ENCODE results near the gene RFLNA.
"Not testable (repeated sequence)": the region's sequence is repeated elsewhere in the genome, so short reads cannot be mapped to it uniquely, and the experiment has no call there.

RFLNA gene

GRCh38 chr12:124283326-124283725 is 11.6 kb upstream of the RFLNA start:
- DNase-seq, result no peak

DNA sequence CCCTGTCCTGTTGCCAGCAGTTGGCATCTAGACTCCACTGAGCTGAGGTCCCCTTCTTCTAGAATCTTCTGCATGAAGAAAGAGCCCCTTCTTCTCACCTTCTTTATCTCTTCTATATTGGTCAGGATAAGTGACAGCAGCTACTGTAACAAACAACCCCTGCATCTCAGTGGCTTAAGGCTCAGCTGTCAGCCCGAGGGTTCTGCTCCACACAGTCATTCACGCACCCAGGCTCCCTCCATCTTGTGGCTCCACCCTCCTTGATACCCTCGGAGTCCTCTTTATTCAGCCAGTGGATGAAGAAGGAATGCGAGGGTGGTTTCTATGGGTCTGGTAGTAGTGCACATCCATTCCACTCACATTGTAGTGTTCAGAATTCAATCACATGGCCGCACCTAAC is 10.5 kb upstream of the RFLNA start:
- DNase-seq, result no peak

DNA sequence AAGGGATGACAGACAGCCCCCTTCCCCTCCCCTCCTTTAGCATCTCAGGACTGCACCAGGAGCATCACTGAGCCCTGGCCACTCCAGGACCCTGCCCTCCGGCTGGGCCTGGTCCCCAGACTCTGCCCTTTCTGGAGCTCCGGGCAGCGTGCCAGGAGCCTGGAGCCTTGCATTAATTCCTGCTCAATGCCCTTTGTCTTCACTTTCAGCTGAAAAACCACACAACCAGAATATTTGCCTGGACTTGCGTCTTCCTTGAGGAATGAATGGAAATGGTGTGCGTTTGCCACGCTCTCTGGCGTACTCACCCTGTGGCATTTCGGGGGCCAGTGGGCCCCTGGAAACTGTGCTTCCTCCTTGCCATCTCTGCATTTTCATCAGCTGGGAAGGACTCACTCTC is 8.5 kb upstream of the RFLNA start:
- no peak for DNase-seq

GRCh38 chr12:124286971-124287370 is 7.9 kb upstream of the RFLNA start:
- DNase-seq, result no peak

DNA sequence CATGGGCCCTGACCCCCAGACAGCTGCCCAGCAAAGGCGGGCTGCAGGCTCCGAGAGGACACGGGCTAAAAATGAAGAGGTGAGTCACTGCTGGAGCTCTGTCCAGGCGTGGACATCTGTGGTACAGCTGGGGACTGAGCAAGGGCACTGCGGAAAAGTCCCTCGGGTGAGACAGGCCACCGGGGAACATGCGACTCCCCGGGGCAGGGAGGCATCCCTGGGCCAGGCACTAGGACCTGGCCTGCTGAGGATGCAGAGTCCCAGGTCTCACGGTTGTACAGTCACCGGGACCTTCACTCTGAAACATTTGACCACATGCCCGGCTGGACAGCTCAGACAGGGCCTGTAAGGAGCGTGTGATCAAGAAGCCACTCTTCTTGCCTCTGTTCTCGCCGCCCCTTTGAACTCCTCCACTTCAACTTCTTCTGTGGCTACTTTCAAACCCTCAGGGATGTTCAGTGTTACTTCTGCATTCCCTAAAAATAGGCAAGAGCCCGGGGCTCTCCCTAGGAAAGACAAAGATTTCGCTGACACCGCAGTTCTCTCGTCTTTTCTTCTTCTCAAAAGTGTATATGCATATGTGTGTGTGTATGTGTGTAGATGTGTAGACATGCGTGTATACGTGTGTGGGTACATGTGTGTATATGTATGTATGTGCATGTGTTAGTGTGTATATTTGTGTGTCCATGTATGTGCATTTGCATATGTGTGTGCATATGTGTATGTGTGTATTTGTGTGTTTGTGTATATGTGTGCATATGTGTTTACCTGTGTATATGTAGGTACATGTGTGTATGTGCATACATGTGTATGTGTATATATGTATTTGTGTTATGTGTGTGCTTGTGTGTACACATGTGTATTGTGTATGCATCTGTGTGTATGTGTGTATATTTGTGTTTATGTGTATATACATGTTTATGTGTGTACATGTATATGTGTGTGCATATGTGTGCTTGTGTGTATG is 5.0 kb upstream of the RFLNA start:
- no peak for DNase-seq

DNA sequence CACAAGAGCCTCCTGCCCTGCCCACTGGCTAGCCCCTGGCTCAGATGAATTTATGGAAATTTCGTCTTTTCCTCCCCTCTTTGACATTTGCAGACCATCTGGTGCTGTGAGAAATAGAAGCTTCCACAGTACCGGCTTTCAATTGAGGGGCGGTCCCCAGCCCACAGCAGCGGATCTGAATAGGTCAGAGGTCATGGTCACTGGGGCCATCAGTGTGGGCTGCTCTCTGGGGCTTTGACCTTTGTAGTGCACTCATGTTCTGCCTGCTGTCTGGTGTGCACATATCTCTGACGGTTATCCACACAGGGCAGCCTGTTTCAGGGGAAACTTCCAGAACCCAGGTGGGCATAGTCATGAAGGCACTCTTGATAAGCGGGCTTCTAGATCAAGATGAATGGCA is 2.5 kb upstream of the RFLNA start:
- no peak for DNase-seq

GRCh38 chr12:124293286-124294003 is 1.4 kb upstream of the RFLNA start:
- no peak for DNase-seq

- no peak for DNase-seq
Measured at GRCh38 chr12:124295431-124296058, 652 bp downstream of the RFLNA start.

- no peak for DNase-seq
Measured at GRCh38 chr12:124296295-124296915, 1.5 kb downstream of the RFLNA start.

- DNase-seq, result no peak
Measured at GRCh38 chr12:124296916-124297351, 2.0 kb downstream of the RFLNA start.

DNA sequence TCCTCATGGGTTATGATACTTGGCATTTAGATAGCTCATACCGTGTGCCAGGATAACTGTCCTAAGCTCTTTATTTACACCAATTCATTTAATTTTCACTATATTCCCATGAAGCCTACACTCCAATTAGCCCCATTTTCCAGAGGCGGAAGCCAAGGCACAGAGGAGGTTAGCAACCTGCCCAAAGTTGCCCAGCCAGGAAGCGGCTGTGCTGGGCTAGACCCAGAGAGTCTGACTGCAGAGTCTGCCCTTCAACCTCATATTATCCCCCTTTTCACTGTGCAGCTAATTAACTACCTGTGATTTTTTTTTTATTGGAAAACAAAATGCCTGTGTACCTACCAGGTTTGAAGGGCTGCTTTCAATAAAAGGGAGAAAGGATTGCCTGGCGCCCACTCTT is 2.5 kb downstream of the RFLNA start:
- no peak for DNase-seq

GRCh38 chr12:124297856-124298255 is 3.0 kb downstream of the RFLNA start:
- no peak for DNase-seq

GRCh38 chr12:124298685-124299410 is 4.0 kb downstream of the RFLNA start:
- no peak for DNase-seq

DNA sequence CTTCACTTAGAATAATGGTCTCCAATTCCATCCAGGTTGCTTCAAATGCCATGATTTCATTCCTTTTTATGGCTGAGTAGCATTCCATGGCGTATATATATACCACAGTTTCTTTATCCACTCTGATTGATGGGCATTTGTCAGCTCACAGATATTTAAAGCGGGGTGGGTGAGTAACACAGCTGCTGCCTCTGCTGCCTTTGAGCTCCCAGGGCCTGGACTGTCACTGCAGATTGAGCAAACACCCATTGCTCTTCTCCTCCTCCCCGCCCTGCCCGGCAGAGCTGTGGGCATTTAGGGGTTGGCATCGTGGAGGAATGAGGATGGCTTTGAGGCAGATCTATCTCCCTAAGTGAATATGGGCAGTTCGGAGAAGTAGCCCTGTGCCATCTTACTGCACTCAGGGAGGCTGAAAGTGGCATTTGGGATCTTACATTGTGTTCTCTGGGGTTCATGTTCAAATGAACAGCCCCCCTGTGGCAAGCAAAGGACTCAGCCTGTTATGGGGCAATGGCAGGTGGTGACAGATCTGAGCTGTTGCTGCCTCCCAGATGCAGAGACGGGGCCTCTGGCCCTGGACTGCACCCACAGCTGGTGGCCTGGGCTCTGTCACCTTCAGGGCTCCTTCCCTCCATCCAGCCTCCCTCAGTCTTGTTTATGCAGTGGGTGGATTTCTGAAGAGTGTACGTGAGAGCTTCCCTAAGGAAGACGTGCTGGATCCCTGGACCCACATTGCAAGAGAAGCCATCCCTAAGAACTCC is 4.9 kb downstream of the RFLNA start:
- DNase-seq, result no peak

GRCh38 chr12:124300657-124301056 is 5.8 kb downstream of the RFLNA start:
- DNase-seq, result not testable (repeated sequence)

- DNase-seq, result no peak
Measured at GRCh38 chr12:124301084-124301654, 6.3 kb downstream of the RFLNA start.

DNA sequence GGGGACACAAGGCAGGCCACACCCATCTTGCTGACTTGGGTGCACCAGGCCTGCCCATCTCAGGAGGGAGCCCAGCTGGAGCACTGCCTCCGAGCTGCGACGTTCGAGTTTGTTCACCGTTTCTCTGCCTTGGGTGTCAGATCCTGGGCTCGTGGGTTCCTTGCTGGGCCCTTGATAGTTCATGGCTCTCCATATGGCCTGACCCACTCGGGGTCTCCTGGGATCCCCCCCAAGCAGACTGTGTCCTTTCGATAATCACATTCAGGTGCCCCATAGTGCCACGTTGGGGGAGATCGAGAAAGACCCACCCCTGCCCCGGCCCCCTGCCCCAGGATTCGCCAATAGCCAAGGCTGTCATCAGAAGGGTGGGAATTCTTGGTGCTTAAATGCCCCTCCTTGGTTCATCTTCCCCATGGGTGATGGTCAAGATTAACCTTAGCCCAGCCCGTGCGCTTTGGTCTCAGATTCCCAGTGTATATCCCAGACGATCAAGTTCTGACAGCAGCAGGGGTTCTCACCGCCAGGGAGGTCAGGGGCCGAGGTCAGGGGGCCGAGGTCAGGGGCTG is 7.4 kb downstream of the RFLNA start:
- no peak for DNase-seq

DNA sequence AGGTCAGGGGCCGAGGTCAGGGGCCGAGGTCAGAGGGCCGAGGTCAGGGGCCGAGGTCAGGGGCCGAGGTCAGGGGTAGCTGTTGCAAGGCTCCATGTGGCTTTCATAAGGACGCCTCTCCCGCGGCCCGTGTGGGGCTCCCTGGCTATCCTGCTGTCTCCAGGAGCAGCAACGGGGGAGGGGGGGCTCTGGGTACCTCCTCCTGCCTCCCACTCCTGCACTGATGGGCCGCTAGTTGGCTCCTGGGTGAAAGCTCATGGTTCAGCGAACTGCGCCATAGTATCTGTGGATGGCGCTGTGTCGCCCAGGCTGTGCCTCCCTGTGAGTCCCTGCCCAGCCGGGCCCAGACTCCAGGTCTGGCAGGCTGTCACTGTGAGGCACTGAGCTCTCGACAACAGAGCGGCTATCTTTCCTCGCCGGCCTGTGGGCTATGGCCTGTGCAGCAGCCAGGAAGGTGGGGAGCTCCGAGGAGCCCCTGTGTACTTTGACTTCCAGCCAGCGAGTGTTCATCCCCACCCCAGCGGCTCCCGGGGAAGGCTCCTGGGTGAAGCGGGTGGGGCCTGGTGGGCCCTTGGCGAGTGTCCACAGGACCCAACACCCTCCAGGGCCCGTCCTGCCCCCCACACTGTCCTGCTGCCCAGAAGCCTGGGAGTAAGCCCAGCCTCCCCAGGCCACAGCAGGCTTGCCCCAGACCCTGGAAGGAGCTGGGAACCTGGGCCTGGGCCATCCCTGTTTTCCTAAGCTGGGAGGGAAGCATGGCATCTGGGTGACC is 8.1 kb downstream of the RFLNA start:
- DNase-seq, result no peak

DNA sequence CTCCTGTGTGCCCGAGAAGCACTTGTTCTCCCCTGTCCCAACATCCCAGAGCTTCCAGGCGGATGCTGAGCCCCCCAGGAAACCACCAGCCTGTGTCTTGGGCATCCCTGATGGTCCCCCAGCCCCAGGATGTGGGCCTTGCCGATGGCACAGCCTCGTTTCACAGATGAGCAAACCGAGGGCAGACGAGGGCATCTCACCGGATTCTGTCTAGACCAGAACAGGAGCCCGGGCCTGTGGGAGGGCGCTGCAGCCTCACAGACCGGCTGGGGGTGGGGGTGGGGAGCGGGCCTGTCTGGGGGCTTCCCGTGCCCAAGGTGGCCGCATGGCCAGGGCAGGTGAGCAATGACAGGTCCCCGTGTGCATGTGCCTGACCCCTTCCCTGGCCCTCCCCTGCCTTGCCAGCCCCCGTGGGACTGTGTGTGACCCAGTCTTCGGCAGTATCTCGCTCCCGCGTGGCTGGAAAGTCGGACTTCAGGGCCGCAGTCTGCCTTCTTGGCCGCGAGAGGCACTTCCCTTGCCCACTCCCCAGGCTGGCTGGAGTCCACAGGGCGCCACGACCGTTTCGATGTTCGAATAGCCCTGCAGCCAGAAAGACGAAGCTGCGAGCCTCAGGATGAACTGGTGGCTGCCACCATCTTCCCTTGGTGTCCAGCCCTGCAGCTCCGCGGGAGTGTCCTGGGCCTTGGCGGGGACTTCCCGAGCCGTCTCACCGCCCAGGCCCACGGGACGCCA is 8.9 kb downstream of the RFLNA start:
- no peak for DNase-seq

All from activated CD4-positive, CD25-positive, alpha-beta regulatory T cell (primary cell).